B cell (primary cell): ENCODE results near the gene PARP16.

Experiments
- EZH2 ChIP-seq: IDR thresholded peaks from 2 replicates; pipeline ENCODE4 v1.6.1; 2012; ENCODE audit warnings: borderline replicate concordance, low read depth, mild to moderate bottlenecking, moderate library complexity, low read length; ENCODE audit not compliant: insufficient read depth, poor library complexity, severe bottlenecking
- TF ChIP-seq, protein P1 (sequence below): fragments of 200-600 bp; IDR thresholded peaks from one replicate; pipeline ENCODE4 v1.8.0; 2022; ENCODE audit warnings: antibody characterized with exemption, mild to moderate bottlenecking

DNA sequence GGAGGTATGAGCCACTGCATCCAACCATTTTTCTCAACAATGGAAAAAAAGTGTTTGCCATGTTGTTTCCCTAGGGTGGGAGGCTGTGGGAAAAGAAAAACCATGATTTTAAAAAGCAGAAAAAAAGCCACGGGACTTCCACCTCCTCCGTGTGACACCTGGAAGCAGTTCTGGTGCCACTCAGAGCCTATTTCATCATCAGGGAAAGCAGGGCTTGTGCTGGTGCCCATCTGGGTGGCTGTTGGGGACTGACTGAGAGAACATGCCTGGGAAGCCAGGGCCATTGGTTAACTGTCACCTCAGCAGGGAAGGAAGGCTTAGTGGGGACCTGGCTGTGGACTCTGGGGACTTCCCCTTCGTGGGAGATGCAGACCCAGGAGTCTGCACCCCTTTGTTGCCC, 25.1 kb upstream of the PARP16 start:
- TF ChIP-seq, protein P1, sequence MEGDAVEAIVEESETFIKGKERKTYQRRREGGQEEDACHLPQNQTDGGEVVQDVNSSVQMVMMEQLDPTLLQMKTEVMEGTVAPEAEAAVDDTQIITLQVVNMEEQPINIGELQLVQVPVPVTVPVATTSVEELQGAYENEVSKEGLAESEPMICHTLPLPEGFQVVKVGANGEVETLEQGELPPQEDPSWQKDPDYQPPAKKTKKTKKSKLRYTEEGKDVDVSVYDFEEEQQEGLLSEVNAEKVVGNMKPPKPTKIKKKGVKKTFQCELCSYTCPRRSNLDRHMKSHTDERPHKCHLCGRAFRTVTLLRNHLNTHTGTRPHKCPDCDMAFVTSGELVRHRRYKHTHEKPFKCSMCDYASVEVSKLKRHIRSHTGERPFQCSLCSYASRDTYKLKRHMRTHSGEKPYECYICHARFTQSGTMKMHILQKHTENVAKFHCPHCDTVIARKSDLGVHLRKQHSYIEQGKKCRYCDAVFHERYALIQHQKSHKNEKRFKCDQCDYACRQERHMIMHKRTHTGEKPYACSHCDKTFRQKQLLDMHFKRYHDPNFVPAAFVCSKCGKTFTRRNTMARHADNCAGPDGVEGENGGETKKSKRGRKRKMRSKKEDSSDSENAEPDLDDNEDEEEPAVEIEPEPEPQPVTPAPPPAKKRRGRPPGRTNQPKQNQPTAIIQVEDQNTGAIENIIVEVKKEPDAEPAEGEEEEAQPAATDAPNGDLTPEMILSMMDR = no peak
- no peak for TF ChIP-seq EZH2
